ENCODE results near the gene DDX39B.
A peak's percentile ranks its signal among the peaks of the same experiment; 100 is the strongest.

The DDX39B gene

DNA sequence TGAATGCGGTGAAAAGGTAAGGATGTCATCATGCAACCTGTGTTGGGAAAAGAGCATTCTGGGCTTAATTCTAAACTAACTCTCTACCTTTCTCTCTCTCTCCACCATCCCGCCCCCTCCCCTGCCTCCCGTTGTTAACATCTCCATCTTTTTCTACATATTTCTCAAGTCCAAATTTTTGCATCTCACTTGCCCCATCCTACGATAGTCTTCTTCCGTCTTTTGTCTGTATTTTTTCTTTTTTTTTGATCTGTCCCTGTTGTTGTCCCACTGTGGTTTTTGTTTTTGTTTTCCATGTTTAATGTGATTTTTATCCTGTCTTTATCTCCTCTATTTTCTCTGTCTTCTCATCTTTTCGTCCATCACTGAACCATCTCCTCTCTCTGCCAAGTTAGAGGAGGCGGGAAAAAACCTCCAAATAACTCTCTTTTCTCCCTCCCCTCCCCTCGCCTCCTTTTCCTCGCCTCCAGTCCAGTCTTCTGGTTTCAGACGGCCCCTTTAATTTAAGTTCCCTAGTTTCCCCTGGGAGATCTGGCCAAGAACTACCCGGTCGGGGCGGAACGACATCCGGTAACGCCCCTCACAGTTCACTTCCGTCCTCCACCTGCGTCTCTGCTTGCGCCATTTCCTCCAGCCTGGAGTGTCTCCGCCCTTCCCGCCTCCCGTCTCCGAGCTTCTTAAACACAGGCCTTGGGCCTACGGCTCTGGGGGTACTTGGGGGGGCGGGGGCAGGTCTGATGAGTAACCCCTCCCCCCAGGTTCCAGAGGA lies 5.3 kb upstream of the DDX39B start, which contains the start of gene NFKBIL1:
Gene NFKBIL1, plus strand, starts transcription at position 651 of the 769 bp plus-strand sequence. Its CDS starts 87 bp downstream, at position 738.
- DNase-seq, result peak; percentile 94 to 98

- peak; percentile 97 to 98 for DNase-seq
These were observed 4.6 kb upstream of the DDX39B start, which contains the start of gene ATP6V1G2 for GRCh38 chr6:31546339-31546957. Gene ATP6V1G2 (minus strand): TSS chr6:31546608. CDS start chr6:31546559, 49 bp downstream.

DNA sequence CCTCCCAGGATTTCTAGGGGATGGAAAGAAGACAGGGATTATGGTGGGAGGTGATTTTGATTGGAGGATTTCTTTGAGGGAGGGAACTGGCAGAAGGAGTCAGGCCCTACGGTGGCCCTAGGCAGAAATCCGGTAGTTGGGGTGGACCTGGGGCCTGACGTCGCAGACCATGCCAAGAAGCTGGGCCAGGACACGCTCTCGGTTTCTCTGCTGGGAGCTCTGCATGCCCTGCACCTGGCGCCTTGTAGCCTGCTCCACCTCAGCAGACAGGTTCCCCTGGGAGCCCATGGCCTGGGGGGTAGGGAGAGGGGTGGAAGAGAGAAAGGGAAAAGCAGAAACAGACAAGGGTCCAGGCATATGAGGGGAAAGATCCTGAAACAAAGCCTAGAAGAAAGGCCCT lies 3.5 kb upstream of the DDX39B start:
- DNase-seq, result peak in 1 of 2 experiments; percentile 42

DNA sequence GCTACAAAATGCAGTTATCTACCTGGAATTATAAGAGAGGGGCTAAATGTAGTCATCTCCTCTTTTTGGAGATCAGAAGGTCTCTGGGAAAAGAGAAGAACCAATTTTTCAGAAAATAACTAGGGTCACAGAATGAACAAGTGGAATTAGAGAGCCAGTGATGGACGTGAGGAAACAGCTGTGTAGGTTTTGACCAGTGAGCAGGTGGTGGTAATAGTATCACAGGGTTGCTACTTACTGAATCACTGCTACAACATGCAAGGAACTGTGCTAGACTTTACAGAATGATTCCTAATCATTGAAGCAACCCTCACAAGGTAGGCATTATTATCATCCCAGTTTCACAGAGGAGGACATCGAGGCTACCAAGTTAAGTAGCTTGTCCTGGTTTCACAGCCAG lies 2.9 kb upstream of the DDX39B start:
- DNase-seq, result no peak

DNA sequence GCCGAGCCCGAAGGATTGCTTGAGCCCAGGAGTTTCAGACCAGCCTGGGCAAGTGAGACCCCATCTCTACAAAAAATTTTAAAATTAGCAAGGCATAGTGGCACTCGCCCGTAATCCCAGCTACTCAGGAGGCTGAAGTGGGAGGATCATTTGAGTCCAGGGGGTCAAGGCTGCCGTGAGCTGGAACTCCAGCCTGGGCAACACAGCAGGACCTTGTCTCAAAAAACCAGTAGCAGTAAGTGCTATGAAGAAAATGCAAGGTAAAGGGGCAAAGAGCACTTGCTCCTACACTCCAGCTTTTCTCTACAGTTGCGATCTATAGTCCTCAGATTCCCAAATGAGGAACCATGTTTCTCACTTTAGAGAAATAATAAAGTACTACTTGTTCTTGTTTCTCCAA lies 1.8 kb upstream of the DDX39B start:
- no peak for DNase-seq

DNA sequence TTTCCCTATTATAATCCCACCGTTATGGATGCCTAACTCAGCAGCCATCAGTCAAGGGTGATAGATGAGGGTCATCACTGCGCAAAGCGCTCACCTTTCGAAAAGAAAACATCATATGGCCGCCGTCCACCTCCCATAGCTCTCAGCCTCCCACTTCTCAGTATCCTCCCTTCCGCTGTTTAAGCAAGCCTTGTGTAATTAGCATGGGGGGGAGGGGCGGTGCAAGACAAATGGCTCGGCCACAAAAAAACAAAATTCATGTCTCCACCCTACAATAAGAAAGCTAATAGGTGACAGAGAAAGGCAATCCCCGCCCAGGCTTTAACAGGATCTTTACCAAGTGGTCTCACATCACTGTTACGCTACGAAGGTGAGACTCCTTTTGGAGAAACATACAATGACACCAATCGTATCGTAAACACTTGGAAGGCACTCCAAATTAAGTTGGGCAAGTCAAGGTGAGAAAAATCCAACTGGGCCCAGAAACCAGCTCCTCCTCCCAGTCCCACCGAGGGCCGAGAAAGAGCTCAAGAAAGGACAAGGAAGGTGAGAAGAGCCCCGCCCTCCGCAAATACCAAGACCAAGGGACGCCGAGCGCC lies 645 bp downstream of the DDX39B start:
- DNase-seq, result peak; percentile 55 to 69

DNA sequence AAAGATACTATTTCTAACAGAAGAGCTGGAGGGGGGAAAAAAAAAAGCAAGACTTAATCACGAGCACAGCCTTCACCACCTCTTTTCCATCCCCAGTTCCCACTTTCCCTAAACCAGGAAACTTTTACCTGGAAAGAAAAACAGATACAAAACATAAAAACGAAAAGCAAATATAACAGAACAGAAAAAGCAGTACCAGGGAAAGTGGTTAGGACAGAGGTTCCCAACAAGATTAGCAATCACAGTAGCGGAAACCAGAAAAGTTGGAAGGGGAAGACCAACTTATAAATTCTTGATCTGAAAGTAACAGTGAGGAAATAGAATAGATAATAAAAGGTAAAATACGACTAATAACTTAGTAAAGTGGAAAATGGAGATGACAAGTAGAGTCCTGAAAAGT lies 1.2 kb downstream of the DDX39B start:
- DNase-seq, result no peak

- no peak for DNase-seq
These were observed 2.9 kb downstream of the DDX39B start for GRCh38 chr6:31538805-31539400.

- no peak for DNase-seq
These were observed 6.1 kb downstream of the DDX39B start for GRCh38 chr6:31535538-31536324.

DNA sequence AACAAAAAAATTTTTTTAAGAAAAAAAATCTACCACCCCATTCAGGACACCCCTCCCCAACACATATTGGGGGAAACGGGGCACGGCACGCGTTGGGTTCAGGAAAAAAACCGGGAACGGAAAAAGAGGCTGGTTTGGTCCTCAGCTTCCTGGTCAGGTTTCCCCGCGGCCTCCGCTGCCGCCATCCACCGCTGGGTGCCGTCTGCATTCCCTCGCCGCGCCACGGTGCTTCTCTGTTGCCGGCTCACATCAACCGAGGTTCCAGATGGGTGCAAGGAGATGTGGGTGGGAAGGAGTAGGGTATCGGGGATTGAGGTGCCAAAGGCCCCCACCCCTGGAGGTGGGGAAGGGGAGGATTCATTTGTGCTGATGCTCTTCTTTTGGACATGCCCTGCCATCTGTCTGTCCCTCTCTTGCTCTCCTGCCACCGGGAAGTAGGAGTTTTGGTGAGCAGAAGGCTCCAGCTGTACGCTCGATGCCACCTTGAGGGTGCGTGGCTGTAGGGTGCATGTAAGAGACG lies 7.2 kb downstream of the DDX39B start:
- no peak for DNase-seq

- no peak for DNase-seq
These were observed 7.8 kb downstream of the DDX39B start for GRCh38 chr6:31534011-31534410.

GRCh38 chr6:31533455-31533841 lies 8.4 kb downstream of the DDX39B start:
- DNase-seq, result no peak

DNA sequence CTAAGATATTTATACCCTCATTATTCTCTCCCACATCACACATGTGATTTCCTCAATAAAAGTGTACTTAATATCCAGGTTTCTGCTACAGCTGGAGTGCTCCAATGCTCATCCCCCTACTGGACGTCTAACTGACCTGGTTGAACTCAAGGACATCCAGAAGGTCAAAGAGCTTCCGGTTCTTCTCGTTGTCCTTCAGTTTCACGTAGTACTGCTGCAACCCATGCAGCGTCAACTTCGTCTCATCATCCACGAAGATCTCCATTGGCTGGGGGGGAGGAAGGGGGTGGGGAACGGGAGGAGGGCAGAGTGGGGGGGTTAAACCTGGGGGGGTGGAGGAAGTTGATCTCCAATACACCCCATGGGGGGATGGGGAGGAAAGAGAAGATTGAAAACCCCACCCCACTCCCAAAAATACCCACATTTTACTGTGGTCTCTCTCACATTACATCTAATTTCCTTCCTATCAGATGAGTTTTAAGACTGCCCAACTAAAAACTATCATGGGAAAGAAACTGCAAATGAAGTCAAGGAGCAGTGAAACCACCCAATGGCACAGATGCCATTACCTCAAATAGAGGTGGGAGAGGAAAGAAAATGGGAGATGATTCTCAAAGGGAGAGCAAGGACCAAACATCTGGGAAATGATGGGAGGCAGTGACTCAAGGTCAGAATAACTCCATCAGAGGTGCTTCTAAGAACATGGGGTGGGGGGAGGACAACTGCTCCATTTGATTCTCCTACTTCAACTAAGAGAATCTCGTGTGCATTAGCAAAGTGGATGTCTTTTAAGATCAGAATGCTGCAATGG lies 9.0 kb downstream of the DDX39B start:
- DNase-seq, result no peak

GRCh38 chr6:31531771-31532643 lies 9.8 kb downstream of the DDX39B start:
- DNase-seq, result no peak

DNA sequence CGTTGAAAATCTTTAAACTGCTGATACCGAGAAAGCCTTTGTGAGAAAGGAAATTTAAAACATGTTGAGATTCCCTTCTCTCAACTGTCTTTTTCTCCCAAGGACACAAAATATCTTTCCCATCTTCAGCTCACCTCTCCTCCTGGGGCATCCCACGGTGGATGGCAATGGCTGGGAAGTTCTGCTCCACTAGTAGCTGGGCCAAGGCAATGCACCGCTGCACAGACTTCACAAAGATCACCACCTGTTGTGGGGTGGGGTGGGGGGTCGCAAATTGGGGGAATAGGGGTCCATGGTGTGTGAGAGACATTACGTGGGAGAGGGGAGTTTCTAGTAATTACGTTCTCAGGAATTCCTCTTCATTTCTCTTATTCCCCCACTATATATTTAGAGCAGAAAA lies 10.6 kb downstream of the DDX39B start:
- no peak for DNase-seq

GRCh38 chr6:31530659-31531058 lies 11.1 kb downstream of the DDX39B start:
- no peak for DNase-seq

- DNase-seq, result no peak
These were observed 12.3 kb downstream of the DDX39B start for GRCh38 chr6:31529329-31530150.

- DNase-seq, result no peak
These were observed 12.9 kb downstream of the DDX39B start, which contains the start of gene MCCD1 for GRCh38 chr6:31528821-31529328. Gene MCCD1 (plus strand): TSS chr6:31528962. CDS start chr6:31529015, 53 bp downstream.

DNA sequence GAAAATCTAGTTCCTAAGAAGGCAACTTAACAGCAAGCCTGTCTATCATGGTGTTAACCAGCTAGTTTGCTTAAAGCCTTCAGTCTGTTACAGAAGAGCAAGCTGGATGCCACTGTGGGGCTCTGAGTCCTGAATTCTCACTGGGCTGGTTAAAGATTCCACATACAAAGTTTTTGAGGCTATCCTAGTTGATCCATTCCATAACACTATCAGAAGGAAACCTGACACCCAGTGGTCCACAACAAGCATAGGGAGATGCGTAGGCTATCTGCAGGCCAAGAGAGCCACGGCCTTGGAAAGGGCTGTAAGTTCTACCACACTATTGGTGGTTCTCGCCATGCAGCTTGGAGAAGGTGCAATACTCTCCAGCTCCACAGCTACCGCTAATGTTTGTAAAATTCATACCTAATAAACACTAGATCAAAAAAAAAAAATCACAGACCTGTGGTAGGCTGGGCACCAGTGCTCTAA lies 13.5 kb downstream of the DDX39B start:
- no peak for DNase-seq

Data from NCI-H526 (cell line).